ENCODE results near the gene PHACTR1. TPM values are rescaled to one million over a fixed set of nuclear protein-coding genes. Genes with fewer than 3 reads are reported as not detected.
"Not testable (repeated sequence)": the region's sequence is repeated elsewhere in the genome, so short reads cannot be mapped to it uniquely, and the experiment has no call there.

PHACTR1 gene
- total RNA-seq, 2 experiments from 2014 or later, result 0.58 to 0.72 TPM

- no peak for DNase-seq
- Mint-ChIP-seq H3K9me3 (peaks cover 1% of the 10 kb centered on the region), H3K36me3 (peaks cover 3% of the 10 kb centered on the region), H3K27ac (no peak overlapping the region), H3K4me1 (peaks cover 11% of the 10 kb centered on the region), H3K27me3 (no peaks in the 10 kb centered on the region), H3K4me3 (no peak overlapping the region)
Measured at GRCh38 chr6:13234130-13234529, 517.6 kb downstream of the PHACTR1 start.

GRCh38 chr6:13235339-13235738 lies 518.8 kb downstream of the PHACTR1 start:
- Mint-ChIP-seq H3K36me3 (no peaks in the 10 kb centered on the region), H3K9me3 (peaks cover 1% of the 10 kb centered on the region), H3K27ac (no peak overlapping the region), H3K27me3 (no peaks in the 10 kb centered on the region), H3K4me3 (no peak overlapping the region), H3K4me1 (no peaks in the 10 kb centered on the region)
- DNase-seq, result no peak

- DNase-seq, result no peak
Measured at GRCh38 chr6:13237318-13237717, 520.8 kb downstream of the PHACTR1 start.

GRCh38 chr6:13238017-13238416 lies 521.5 kb downstream of the PHACTR1 start:
- no peaks in the 10 kb centered on the region for H3K9me3 Mint-ChIP-seq
- no peaks in the 10 kb centered on the region for H3K36me3 Mint-ChIP-seq
- peaks cover under 1% of the 10 kb centered on the region for H3K4me1 Mint-ChIP-seq
- H3K27me3 Mint-ChIP-seq, result peaks cover 7% of the 10 kb centered on the region
- no peak overlapping the region for H3K27ac Mint-ChIP-seq
- DNase-seq, result no peak
- no peak overlapping the region for H3K4me3 Mint-ChIP-seq

More at GRCh38 chr6:13237318-13237717, 520.8 kb downstream of the PHACTR1 start:
- H3K4me3 Mint-ChIP-seq, result no peak overlapping the region
- no peaks in the 10 kb centered on the region for H3K36me3 Mint-ChIP-seq
- H3K27me3 Mint-ChIP-seq, result peaks cover 4% of the 10 kb centered on the region
- H3K9me3 Mint-ChIP-seq, result no peaks in the 10 kb centered on the region
- H3K4me1 Mint-ChIP-seq, result no peaks in the 10 kb centered on the region
- no peak overlapping the region for H3K27ac Mint-ChIP-seq

GRCh38 chr6:13238640-13239216 lies 522.2 kb downstream of the PHACTR1 start:
- Mint-ChIP-seq H3K27ac (no peak overlapping the region), H3K27me3 (peaks cover 7% of the 10 kb centered on the region), H3K36me3 (peaks cover 1% of the 10 kb centered on the region), H3K4me1 (peaks cover 2% of the 10 kb centered on the region), H3K4me3 (no peak overlapping the region), H3K9me3 (peaks cover 2% of the 10 kb centered on the region)
- DNase-seq, result no peak

GRCh38 chr6:13239530-13240455 lies 523.2 kb downstream of the PHACTR1 start:
- DNase-seq, result no peak
- Mint-ChIP-seq H3K9me3 (peaks cover 6% of the 10 kb centered on the region), H3K27ac (no peak overlapping the region), H3K27me3 (peaks cover 7% of the 10 kb centered on the region), H3K36me3 (peaks cover 5% of the 10 kb centered on the region), H3K4me3 (no peak overlapping the region), H3K4me1 (peaks cover 2% of the 10 kb centered on the region)

- H3K4me1 Mint-ChIP-seq, result peaks cover 2% of the 10 kb centered on the region
- no peak overlapping the region for H3K27ac Mint-ChIP-seq
- DNase-seq, result no peak
- H3K4me3 Mint-ChIP-seq, result no peak overlapping the region
- H3K27me3 Mint-ChIP-seq, result peaks cover 7% of the 10 kb centered on the region
- peaks cover 6% of the 10 kb centered on the region for H3K9me3 Mint-ChIP-seq
- H3K36me3 Mint-ChIP-seq, result peaks cover 5% of the 10 kb centered on the region
Measured at GRCh38 chr6:13241364-13241763, 524.8 kb downstream of the PHACTR1 start.

- peaks cover 7% of the 10 kb centered on the region for H3K27me3 Mint-ChIP-seq
- peaks cover 5% of the 10 kb centered on the region for H3K36me3 Mint-ChIP-seq
- peaks cover 2% of the 10 kb centered on the region for H3K4me1 Mint-ChIP-seq
- no peak overlapping the region for H3K4me3 Mint-ChIP-seq
- no peak overlapping the region for H3K27ac Mint-ChIP-seq
- H3K9me3 Mint-ChIP-seq, result peaks cover 6% of the 10 kb centered on the region
- DNase-seq, result no peak
Measured at GRCh38 chr6:13242178-13242577, 525.6 kb downstream of the PHACTR1 start.

GRCh38 chr6:13242590-13242989 lies 526.0 kb downstream of the PHACTR1 start:
- peaks cover 2% of the 10 kb centered on the region for H3K4me1 Mint-ChIP-seq
- peaks cover 6% of the 10 kb centered on the region for H3K9me3 Mint-ChIP-seq
- no peak overlapping the region for H3K4me3 Mint-ChIP-seq
- no peak for DNase-seq
- peaks cover 5% of the 10 kb centered on the region for H3K36me3 Mint-ChIP-seq
- H3K27ac Mint-ChIP-seq, result no peak overlapping the region
- H3K27me3 Mint-ChIP-seq, result peaks cover 7% of the 10 kb centered on the region

GRCh38 chr6:13243033-13243432 lies 526.5 kb downstream of the PHACTR1 start:
- DNase-seq, result no peak
- H3K9me3 Mint-ChIP-seq, result peaks cover 6% of the 10 kb centered on the region
- H3K4me3 Mint-ChIP-seq, result no peak overlapping the region
- H3K4me1 Mint-ChIP-seq, result peaks cover 2% of the 10 kb centered on the region
- peaks cover 7% of the 10 kb centered on the region for H3K27me3 Mint-ChIP-seq
- peaks cover 5% of the 10 kb centered on the region for H3K36me3 Mint-ChIP-seq
- H3K27ac Mint-ChIP-seq, result no peak overlapping the region

GRCh38 chr6:13243745-13244144 lies 527.2 kb downstream of the PHACTR1 start:
- DNase-seq, H3K9me3 Mint-ChIP-seq, H3K4me1 Mint-ChIP-seq, H3K36me3 Mint-ChIP-seq, H3K27ac Mint-ChIP-seq, H3K4me3 Mint-ChIP-seq, H3K27me3 Mint-ChIP-seq: not testable (repeated sequence)

- Mint-ChIP-seq H3K4me1 (peaks cover 2% of the 10 kb centered on the region), H3K27ac (no peak overlapping the region), H3K4me3 (no peak overlapping the region), H3K36me3 (peaks cover 5% of the 10 kb centered on the region), H3K27me3 (no peaks in the 10 kb centered on the region), H3K9me3 (peaks cover 6% of the 10 kb centered on the region)
- DNase-seq, result no peak
Measured at GRCh38 chr6:13247627-13248026, 531.1 kb downstream of the PHACTR1 start.

GRCh38 chr6:13248053-13248452 lies 531.5 kb downstream of the PHACTR1 start:
- DNase-seq, result no peak
- Mint-ChIP-seq H3K9me3 (peaks cover 6% of the 10 kb centered on the region), H3K36me3 (peaks cover 5% of the 10 kb centered on the region), H3K4me3 (no peak overlapping the region), H3K27ac (no peak overlapping the region), H3K4me1 (peaks cover 1% of the 10 kb centered on the region), H3K27me3 (no peaks in the 10 kb centered on the region)

- peaks cover 5% of the 10 kb centered on the region for H3K36me3 Mint-ChIP-seq
- no peaks in the 10 kb centered on the region for H3K27me3 Mint-ChIP-seq
- no peaks in the 10 kb centered on the region for H3K4me1 Mint-ChIP-seq
- no peak overlapping the region for H3K4me3 Mint-ChIP-seq
- H3K27ac Mint-ChIP-seq, result no peak overlapping the region
- H3K9me3 Mint-ChIP-seq, result peaks cover 5% of the 10 kb centered on the region
- DNase-seq, result no peak
Measured at GRCh38 chr6:13248584-13248985, 532.0 kb downstream of the PHACTR1 start.

GRCh38 chr6:13248994-13249393 lies 532.4 kb downstream of the PHACTR1 start:
- no peak for DNase-seq
- H3K9me3 Mint-ChIP-seq, result peaks cover 1% of the 10 kb centered on the region
- no peaks in the 10 kb centered on the region for H3K4me1 Mint-ChIP-seq
- peaks cover 1% of the 10 kb centered on the region for H3K36me3 Mint-ChIP-seq
- H3K4me3 Mint-ChIP-seq, result no peak overlapping the region
- no peak overlapping the region for H3K27ac Mint-ChIP-seq
- no peaks in the 10 kb centered on the region for H3K27me3 Mint-ChIP-seq

GRCh38 chr6:13249817-13250216 lies 533.2 kb downstream of the PHACTR1 start:
- Mint-ChIP-seq H3K9me3 (no peaks in the 10 kb centered on the region), H3K27ac (no peak overlapping the region), H3K4me3 (no peak overlapping the region)

More at GRCh38 chr6:13249817-13250216, 533.2 kb downstream of the PHACTR1 start:
- no peaks in the 10 kb centered on the region for H3K27me3 Mint-ChIP-seq
- DNase-seq, result no peak
- H3K36me3 Mint-ChIP-seq, result no peaks in the 10 kb centered on the region
- H3K4me1 Mint-ChIP-seq, result no peaks in the 10 kb centered on the region

Measured in activated naive CD8-positive, alpha-beta T cell treated with anti-CD3 and anti-CD28 coated beads for 36 hours (primary cell).